K562 (cell line): Measurements from ENCODE around the gene ALDOC. TPM values are rescaled to one million over a fixed set of nuclear protein-coding genes. Genes with fewer than 3 reads are reported as not detected.

Source experiments
- ATAC-seq: fragments of 200-7000 bp; cut with Tn5 transposase; 3 replicates; pipeline ENCODE4 v1.9.1; 2020; ENCODE audit warnings: moderate library complexity
- BruUV-seq: library from RNA; stranded (reverse); fragments of 400-500 nt; replicated peaks from 2 replicates; lab custom pipeline; 2021; lab: Mats Ljungman, UMichigan
- CTCF ChIA-PET: fragments of 300-600 bp; formaldehyde crosslinking; extraction: SDS; loops from one replicate; lab custom pipeline; 2021; ENCODE audit warnings: low intra/inter-chr PET ratio; lab: Yijun Ruan, JAX
- POLR2A ChIA-PET: fragments of 300-600, 350-650 bp; sonication (Branson Sonifier 250); formaldehyde crosslinking; extraction: SDS; loops from one replicate; lab custom pipeline; 2021; ENCODE audit warnings: antibody characterized with exemption, inconsistent platforms; lab: Yijun Ruan, JAX
- DNase-seq, 4 experiments: peaks; one replicate each; pipeline versions ENCODE4 v3.0.0 to v3.0.0-alpha.2; 2011 to 2018; ENCODE audit warnings: low spot score in 3 of 4, mixed read lengths in 3 of 4; ENCODE audit errors: extremely low read depth in 1 of 4
- FAIRE-seq: peaks from 2 replicates; lab custom pipeline; 2011; peaks lifted over from hg19 to GRCh38; lab: Jason Lieb, UNC
- H2AFZ ChIP-seq: 2 replicates; pipeline ENCODE4 v1.6.0; 2011; ENCODE audit warnings: low read depth, low read length, control low read depth, inconsistent platforms
- H3K27ac ChIP-seq: fragments of 200-600 bp; 3 replicates; pipeline ENCODE4 v1.8.0; 2011; ENCODE audit warnings: low read depth, mild to moderate bottlenecking, control low read depth, inconsistent platforms, low read length, moderate library complexity, mixed read lengths; ENCODE audit errors: extremely low read depth
- H3K27me3 ChIP-seq, 2 experiments: fragments of 300-600 bp in 1 of 2; 2 replicates in 1 of 2; 3 replicates in 1 of 2; pipeline versions ENCODE4 v1.6.0 to v1.8.0; 2011; ENCODE audit warnings: inconsistent platforms in 2 of 2, low read length in 2 of 2, mild to moderate bottlenecking in 1 of 2, mixed read lengths in 1 of 2, moderate library complexity in 1 of 2; ENCODE audit not compliant: control insufficient read depth in 2 of 2, insufficient read depth in 2 of 2
- H3K36me3 ChIP-seq: fragments of 300-600 bp; 3 replicates; pipeline ENCODE4 v1.8.0; 2011; ENCODE audit warnings: mild to moderate bottlenecking, low read length, inconsistent platforms; ENCODE audit not compliant: control insufficient read depth, insufficient read depth
- H3K4me1 ChIP-seq, 2 experiments: fragments of 200-600 bp in 1 of 2; replicated peaks in 1 of 2; 2 replicates in 1 of 2; 3 replicates in 1 of 2; pipeline versions ENCODE4 v1.5.1 to v1.8.0; 2011; ENCODE audit warnings: inconsistent platforms in 2 of 2, low read length in 2 of 2, mild to moderate bottlenecking in 1 of 2, mixed read lengths in 1 of 2, moderate library complexity in 1 of 2; ENCODE audit not compliant: control insufficient read depth in 2 of 2, insufficient read depth in 2 of 2
- H3K4me2 ChIP-seq: 2 replicates; pipeline ENCODE4 v1.6.1; 2011; ENCODE audit warnings: low read length, control low read depth, inconsistent platforms, mixed read lengths; ENCODE audit not compliant: insufficient read depth
- H3K4me3 ChIP-seq: fragments of 200-600 bp; sonication (generic), shearing (Covaris generic); 2 replicates; pipeline ENCODE4 v1.5.1; 2016; ENCODE audit warnings: control low read depth, inconsistent platforms
- H3K79me2 ChIP-seq: fragments of 200-600 bp; 3 replicates; pipeline ENCODE4 v1.8.0; 2011; ENCODE audit warnings: low read length, inconsistent platforms; ENCODE audit not compliant: control insufficient read depth, insufficient read depth
- H3K9ac ChIP-seq, 2 experiments: 2 replicates each; pipeline versions ENCODE4 v1.6.0 to v1.6.1; 2011; ENCODE audit warnings: low read depth in 2 of 2, low read length in 2 of 2, control low read depth in 1 of 2, inconsistent platforms in 1 of 2, mild to moderate bottlenecking in 1 of 2, mixed read lengths in 1 of 2; ENCODE audit not compliant: insufficient read depth in 1 of 2
- H3K9me1 ChIP-seq: one replicate; pipeline ENCODE4 v1.6.0; 2011; ENCODE audit warnings: inconsistent platforms, mild to moderate bottlenecking, low read length, moderate library complexity; ENCODE audit not compliant: control insufficient read depth, insufficient read depth
- H3K9me3 ChIP-seq: replicated peaks from 2 replicates; pipeline ENCODE4 v1.5.1; 2011; ENCODE audit warnings: low read depth, low read length, inconsistent platforms; ENCODE audit not compliant: control insufficient read depth, insufficient read depth
- H4K20me1 ChIP-seq: replicated peaks from 2 replicates; pipeline ENCODE4 v1.6.1; 2011; ENCODE audit warnings: low read length, inconsistent platforms, mixed read lengths; ENCODE audit not compliant: control insufficient read depth, insufficient read depth
- BACH1 ChIP-seq: fragments of 200-800 bp; sonication (Bioruptor generic); IDR thresholded peaks from 2 replicates; pipeline ENCODE4 v1.6.1; 2016; ENCODE audit warnings: missing genetic modification characterization, missing compliant biosample characterization
- BRCA1 ChIP-seq, 2 experiments: fragments of 450-650 bp in 1 of 2; sonication (generic) in 1 of 2; formaldehyde crosslinking in 1 of 2; IDR thresholded peaks; 2 replicates each; pipeline versions ENCODE4 v1.5.0 to v1.6.1; 2017 to 2020; ENCODE audit warnings: mild to moderate bottlenecking in 1 of 2, missing genetic modification reagents in 1 of 2
- CBX8 ChIP-seq: fragments of 200-600 bp; sonication (generic); IDR thresholded peaks from 2 replicates; pipeline ENCODE4 v1.6.1; 2012; ENCODE audit warnings: borderline replicate concordance, mixed run types, low read depth, mild to moderate bottlenecking, moderate library complexity, mixed read lengths, low read length, control low read depth, inconsistent platforms; ENCODE audit not compliant: poor library complexity, severe bottlenecking; ENCODE audit errors: extremely low read depth
- E2F1 ChIP-seq: sonication (generic); formaldehyde crosslinking; IDR thresholded peaks from 2 replicates; pipeline ENCODE4 v1.8.1; 2023; ENCODE audit warnings: mild to moderate bottlenecking, missing genetic modification reagents, moderate library complexity
- ESRRB ChIP-seq: fragments of 250-450 bp; sonication (Bioruptor Pico); IDR thresholded peaks from 2 replicates; pipeline ENCODE4 v1.5.0; 2020; ENCODE audit warnings: mild to moderate bottlenecking, moderate library complexity, borderline replicate concordance
- FUS ChIP-seq: fragments of 200-400 bp; formaldehyde crosslinking; optimal IDR thresholded peaks from 2 replicates; pipeline ENCODE3; 2017; ENCODE audit warnings: low read depth, low read length
- HNRNPL ChIP-seq: fragments of 200-400 bp; formaldehyde crosslinking; IDR thresholded peaks from 2 replicates; pipeline ENCODE4 v1.6.1; 2017; ENCODE audit warnings: low read depth, mild to moderate bottlenecking, low read length
- MIER1 ChIP-seq: fragments of 450-650 bp; IDR thresholded peaks from 2 replicates; pipeline ENCODE4 v1.6.1; 2016; ENCODE audit warnings: antibody characterized with exemption, mild to moderate bottlenecking, low read depth
- NCOA6 ChIP-seq: fragments of 450-650 bp; IDR thresholded peaks from 2 replicates; pipeline ENCODE4 v1.6.1; 2017; ENCODE audit warnings: mild to moderate bottlenecking
- NFE2 ChIP-seq: IDR thresholded peaks from 2 replicates; pipeline ENCODE4 v1.6.1; 2014; ENCODE audit warnings: antibody characterized with exemption, low read depth
- OTX1 ChIP-seq: fragments of 450-650 bp; formaldehyde crosslinking; IDR thresholded peaks from 2 replicates; pipeline ENCODE4 v1.4.0; 2022; ENCODE audit warnings: mild to moderate bottlenecking
- PHTF2 ChIP-seq: fragments of 250-450 bp; sonication (Bioruptor Pico); IDR thresholded peaks from 2 replicates; pipeline ENCODE4 v1.5.0; 2021; ENCODE audit warnings: mild to moderate bottlenecking
- POLR2G ChIP-seq: fragments of 200-400 bp; formaldehyde crosslinking; IDR thresholded peaks from 2 replicates; pipeline ENCODE4 v1.6.1; 2017; ENCODE audit warnings: low read depth, mild to moderate bottlenecking, antibody characterized with exemption, low read length, moderate library complexity
- POLR3A ChIP-seq: IDR thresholded peaks from 2 replicates; pipeline ENCODE4 v1.6.1; 2011; ENCODE audit warnings: borderline replicate concordance, mild to moderate bottlenecking, moderate library complexity; ENCODE audit not compliant: insufficient read length, insufficient read depth; ENCODE audit errors: extremely low read depth
- RBM17 ChIP-seq: fragments of 200-400 bp; formaldehyde crosslinking; IDR thresholded peaks from 2 replicates; pipeline ENCODE4 v1.6.1; 2017; ENCODE audit warnings: low read depth, mild to moderate bottlenecking, low read length, borderline replicate concordance
- SREBF1 ChIP-seq: fragments of 150-350 bp; IDR thresholded peaks from 2 replicates; pipeline ENCODE4 v1.6.1; 2014; ENCODE audit warnings: antibody characterized with exemption, low read depth, low read length, borderline replicate concordance
- TAF9B ChIP-seq: fragments of 450-650 bp; IDR thresholded peaks from 2 replicates; pipeline ENCODE4 v1.6.1; 2018; ENCODE audit warnings: mild to moderate bottlenecking; ENCODE audit not compliant: partially characterized antibody
- TEAD2 ChIP-seq: fragments of 450-650 bp; IDR thresholded peaks from 2 replicates; pipeline ENCODE4 v1.6.1; 2016; ENCODE audit warnings: missing genetic modification characterization, control low read depth, missing compliant biosample characterization
- TRIM28 ChIP-seq: fragments of 450-650 bp; IDR thresholded peaks from 2 replicates; pipeline ENCODE4 v1.6.1; 2017
- ZBTB7A ChIP-seq: IDR thresholded peaks from 2 replicates; pipeline ENCODE4 v1.6.1; 2011; ENCODE audit warnings: low read depth, mild to moderate bottlenecking, low read length, moderate library complexity, borderline replicate concordance; ENCODE audit not compliant: control insufficient read depth
- ZNF561 ChIP-seq: fragments of 450-650 bp; formaldehyde crosslinking; conservative IDR thresholded peaks from 2 replicates; pipeline ENCODE4 v1.4.0; 2020; ENCODE audit warnings: mild to moderate bottlenecking, moderate library complexity
- ZNF76 ChIP-seq: fragments of 250-450 bp; sonication (Bioruptor Pico); IDR thresholded peaks from 2 replicates; pipeline ENCODE4 v1.4.0; 2020; ENCODE audit warnings: mild to moderate bottlenecking, moderate library complexity, borderline replicate concordance
- WGBS: fragments of 100-300 bp; shearing (Covaris generic); methylation state at CpG from one replicate; pipeline ENCODE4 v1.1.6; 2016; ENCODE audit warnings: low coverage, mixed read lengths; ENCODE audit not compliant: insufficient coverage; ENCODE audit errors: missing lambda C conversion rate; 5-methylcytosine and 5-hydroxymethylcytosine counted together
- in situ Hi-C: fragments of 300-500 bp; cut with MboI; formaldehyde crosslinking; loops from 4 replicates; pipeline ENCODE4 v1.15.0; 2018; ENCODE audit warnings: inconsistent platforms, mixed read lengths
- intact Hi-C: fragments of 100-400 bp; cut with micrococcal nuclease; formaldehyde crosslinking; loops from 2 replicates; pipeline ENCODE4 v1.14.2; 2022
- polyA plus RNA-seq, 8 experiments: library from polyadenylated mRNA; depleted of rRNA in 4 of 8; stranded (reverse) in 5 of 8; unstranded in 3 of 8; fragments of >200 nt; fragmentation: Nextera tagmentation in 2 of 8; fragmentation: Illumina TruSeq in 1 of 8; extraction: Ambion mirVana in 2 of 8; extraction: Trizol in 1 of 8; gene quantifications; 2 replicates each; pipeline versions ENCODE4 v1.2.1 to v1.2.3, GENCODE V29; 2011 to 2014; ENCODE audit warnings: inconsistent platforms in 1 of 8, missing spikeins in 1 of 8
- total RNA-seq, 7 experiments: library from RNA; depleted of rRNA in 6 of 7; stranded (reverse); fragments of >200 nt in 6 of 7; fragmentation: Illumina TruSeq in 2 of 7; extraction: Trizol in 2 of 7; gene quantifications; 2 replicates each; pipeline versions ENCODE4 v1.2.1 to v1.2.3, GENCODE V29; 2011 to 2021; ENCODE audit warnings: low replicate concordance in 1 of 7

ALDOC gene
- total and polyA plus RNA-seq, 9 of the 15 experiments (the other 6 are each of a cell fraction or from before 2014, with no cell fraction given): 43.2 to 263 (median 99.2) TPM

GRCh38 chr17:28585851-28586250 is 9.2 kb upstream of the ALDOC start (continued):
- TF ChIP-seq CBX8 (no peak), HNRNPL (no peak), TRIM28 (no peak), ESRRB (CRISPR knock-in tag) (no peak)
- TF ChIP-seq, all 486 proteins: peak for 0

- no TSS peak for BruUV-seq
- no peak for ATAC-seq
- H4K20me1 ChIP-seq: no peaks in the 10 kb centered on the region
- peaks cover 3% of the 10 kb centered on the region for H3K9me1 ChIP-seq
- no peak overlapping the region for H3K9ac ChIP-seq
- ChIA-PET POLR2A (interaction anchor here (0.6 to 16.7 kb wide), 6 partner anchors 8 to 243 kb away, joined by 3 to 274 read pairs (median 6); partner anchors contain the start of genes ALDOC, PIGS and SPAG5), CTCF (no interaction called here)
- no peak overlapping the region for H3K4me3 ChIP-seq
- in situ Hi-C loops (no loop called here), intact Hi-C loops (no loop called here)
- no peak overlapping the region for H3K4me2 ChIP-seq
- no peak for DNase-seq
- no peak overlapping the region for H3K27ac ChIP-seq
- H3K79me2 ChIP-seq: 0 out of 3 replicates have a peak, but pooled peaks cover 2% of the 10 kb centered on the region
- H2AFZ ChIP-seq: no peak overlapping the region
- no peaks in the 10 kb centered on the region for H3K9me3 ChIP-seq
- no peak for FAIRE-seq
- no peaks in the 10 kb centered on the region for H3K4me1 ChIP-seq
- no peaks in the 10 kb centered on the region for H3K27me3 ChIP-seq
- 89% methylated on average over 3 of the region's 3 CpGs for WGBS
- peaks cover 93% of the 10 kb centered on the region for H3K36me3 ChIP-seq
- no peak for TF ChIP-seq E2F1 (CRISPR knock-in tag)
- no peak for TF ChIP-seq NCOA6
- TF ChIP-seq ZNF561 (CRISPR knock-in tag): no peak
- TF ChIP-seq TAF9B: no peak
- TF ChIP-seq POLR2G: no peak
- no peak for TF ChIP-seq FUS
- TF ChIP-seq NFE2: no peak
- no peak for TF ChIP-seq RBM17
- no peak for TF ChIP-seq BRCA1 (IDR thresholded peaks at IDR 0.05)
- no peak for TF ChIP-seq BRCA1 (CRISPR knock-in tag; IDR thresholded peaks at IDR 0.05)
- no peak for TF ChIP-seq BACH1 (tag)
- TF ChIP-seq POLR3A: no peak
- no peak for TF ChIP-seq ZNF76 (CRISPR knock-in tag)
- no peak for TF ChIP-seq MIER1
- TF ChIP-seq ZBTB7A: no peak
- TF ChIP-seq OTX1 (CRISPR knock-in tag): no peak
- no peak for TF ChIP-seq TEAD2
- no peak for TF ChIP-seq SREBF1
- no peak for TF ChIP-seq PHTF2 (CRISPR knock-in tag)
These were observed 7.7 kb upstream of the ALDOC start for GRCh38 chr17:28584434-28584833.
